ENCODE measurements around the gene SKOR1.

GRCh38 chr15:67855842-67856241 lies 30.5 kb downstream of the SKOR1 start:
- TF ChIP-seq EZH2 (IDR thresholded peaks at IDR 0.05; ENCODE audit: borderline replicate concordance, low read length) (no peak), CTCF (conservative IDR thresholded peaks at IDR 0.05 in 1 of 2, IDR thresholded peaks at IDR 0.05 in 1 of 2; ENCODE audit: extremely low read depth in 1 of 2, insufficient read depth in 1 of 2, low read depth in 1 of 2, low read length in 2 of 2) (no peak)

Data from mammary epithelial cell (primary cell).